WERI-Rb-1 (cell line): ENCODE results near the gene ABHD17B.

Experiments used
- DNase-seq: peaks from one replicate; pipeline ENCODE4 v3.0.0-alpha.2; 2020
- H3K27ac ChIP-seq: fragments of 250-450 bp; sonication (Bioruptor Pico); 2 replicates; pipeline ENCODE4 v1.5.1; 2020; ENCODE audit warnings: mild to moderate bottlenecking, moderate library complexity
- H3K27me3 ChIP-seq: fragments of 250-450 bp; sonication (Bioruptor Pico); 2 replicates; pipeline ENCODE4 v1.5.1; 2021; ENCODE audit warnings: mild to moderate bottlenecking, low read depth, moderate library complexity; ENCODE audit not compliant: insufficient read depth, severe bottlenecking
- H3K36me3 ChIP-seq: fragments of 250-450 bp; sonication (Bioruptor Pico); 2 replicates; pipeline ENCODE4 v1.5.1; 2020; ENCODE audit warnings: mild to moderate bottlenecking, moderate library complexity
- H3K4me3 ChIP-seq: 2 replicates; pipeline ENCODE4 v1.5.1; 2011; ENCODE audit warnings: low read depth, mild to moderate bottlenecking, control low read depth, low read length
- H3K9me3 ChIP-seq: fragments of 250-450 bp; sonication (Bioruptor Pico); 2 replicates; pipeline ENCODE4 v1.5.1; 2021; ENCODE audit warnings: mild to moderate bottlenecking, moderate library complexity; ENCODE audit not compliant: severe bottlenecking
- TF ChIP-seq, protein P1 (sequence below): IDR thresholded peaks from 2 replicates; pipeline ENCODE4 v1.5.1; 2011; ENCODE audit warnings: low read depth, mild to moderate bottlenecking, control low read depth, inconsistent platforms, low read length

Gene ABHD17B

GRCh38 chr9:71941060-71941568 lies 30.1 kb upstream of the ABHD17B start:
- H3K36me3 ChIP-seq = no peaks in the 10 kb centered on the region
- H3K27me3 ChIP-seq = no peaks in the 10 kb centered on the region
- TF ChIP-seq, protein P1, sequence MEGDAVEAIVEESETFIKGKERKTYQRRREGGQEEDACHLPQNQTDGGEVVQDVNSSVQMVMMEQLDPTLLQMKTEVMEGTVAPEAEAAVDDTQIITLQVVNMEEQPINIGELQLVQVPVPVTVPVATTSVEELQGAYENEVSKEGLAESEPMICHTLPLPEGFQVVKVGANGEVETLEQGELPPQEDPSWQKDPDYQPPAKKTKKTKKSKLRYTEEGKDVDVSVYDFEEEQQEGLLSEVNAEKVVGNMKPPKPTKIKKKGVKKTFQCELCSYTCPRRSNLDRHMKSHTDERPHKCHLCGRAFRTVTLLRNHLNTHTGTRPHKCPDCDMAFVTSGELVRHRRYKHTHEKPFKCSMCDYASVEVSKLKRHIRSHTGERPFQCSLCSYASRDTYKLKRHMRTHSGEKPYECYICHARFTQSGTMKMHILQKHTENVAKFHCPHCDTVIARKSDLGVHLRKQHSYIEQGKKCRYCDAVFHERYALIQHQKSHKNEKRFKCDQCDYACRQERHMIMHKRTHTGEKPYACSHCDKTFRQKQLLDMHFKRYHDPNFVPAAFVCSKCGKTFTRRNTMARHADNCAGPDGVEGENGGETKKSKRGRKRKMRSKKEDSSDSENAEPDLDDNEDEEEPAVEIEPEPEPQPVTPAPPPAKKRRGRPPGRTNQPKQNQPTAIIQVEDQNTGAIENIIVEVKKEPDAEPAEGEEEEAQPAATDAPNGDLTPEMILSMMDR = no peak
- no peak overlapping the region for H3K4me3 ChIP-seq
- no peak overlapping the region for H3K27ac ChIP-seq
- no peak for DNase-seq
- no peaks in the 10 kb centered on the region for H3K9me3 ChIP-seq

GRCh38 chr9:71937898-71938297 lies 26.9 kb upstream of the ABHD17B start:
- TF ChIP-seq, protein P1 = no peak
- no peak overlapping the region for H3K4me3 ChIP-seq
- no peaks in the 10 kb centered on the region for H3K9me3 ChIP-seq
- H3K36me3 ChIP-seq = no peaks in the 10 kb centered on the region
- no peaks in the 10 kb centered on the region for H3K27me3 ChIP-seq
- DNase-seq = no peak
- no peak overlapping the region for H3K27ac ChIP-seq

GRCh38 chr9:71937070-71937625 lies 26.2 kb upstream of the ABHD17B start:
- H3K4me3 ChIP-seq = no peak overlapping the region
- H3K36me3 ChIP-seq = no peaks in the 10 kb centered on the region
- H3K27me3 ChIP-seq = no peaks in the 10 kb centered on the region
- no peaks in the 10 kb centered on the region for H3K9me3 ChIP-seq
- DNase-seq = no peak
- H3K27ac ChIP-seq = no peak overlapping the region
- TF ChIP-seq, protein P1 = no peak

DNA sequence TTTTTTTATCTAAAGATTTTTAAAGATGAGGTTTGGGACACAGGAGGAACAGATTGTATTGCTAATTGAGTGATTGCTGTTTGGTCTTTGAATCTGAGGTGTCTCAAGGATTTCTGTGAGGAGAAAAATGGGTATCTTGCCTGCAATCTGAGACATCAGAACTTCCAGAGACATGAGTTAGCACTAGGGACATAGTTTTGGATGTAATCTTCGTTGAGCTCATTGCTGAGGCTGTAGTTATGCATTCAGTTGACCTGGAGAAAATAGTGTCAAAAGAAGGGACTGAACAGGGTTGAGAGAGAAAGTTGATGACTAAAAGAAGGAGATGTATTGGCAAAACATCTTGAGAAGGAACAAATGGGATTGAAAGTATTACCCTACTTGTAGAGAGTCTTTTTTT lies 25.1 kb upstream of the ABHD17B start:
- Histone ChIP-seq H3K27ac (no peak overlapping the region), H3K9me3 (no peaks in the 10 kb centered on the region), H3K36me3 (no peaks in the 10 kb centered on the region), H3K27me3 (no peaks in the 10 kb centered on the region), H3K4me3 (no peak overlapping the region)
- TF ChIP-seq, protein P1 = no peak
- DNase-seq = no peak

DNA sequence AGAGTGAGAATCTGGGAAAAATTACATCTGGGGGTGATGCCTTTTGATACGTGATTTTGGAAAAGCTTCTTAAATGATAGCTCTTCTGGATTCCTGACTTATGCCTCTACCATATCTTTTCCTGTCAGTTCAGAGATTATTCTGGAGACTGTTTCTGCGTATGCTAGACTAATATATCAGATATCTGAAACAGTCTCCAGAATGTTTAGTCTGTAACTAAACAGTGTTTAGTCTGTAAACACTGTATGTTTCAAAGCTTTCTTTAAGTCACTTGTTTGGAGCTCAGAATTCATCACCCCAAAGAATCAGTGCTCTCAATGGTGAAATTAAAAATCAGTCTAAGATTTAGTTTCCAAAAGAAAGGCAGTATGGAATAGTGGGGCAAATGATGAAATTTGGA lies 20.2 kb upstream of the ABHD17B start:
- no peaks in the 10 kb centered on the region for H3K36me3 ChIP-seq
- no peak for DNase-seq
- H3K4me3 ChIP-seq = no peak overlapping the region
- no peak overlapping the region for H3K27ac ChIP-seq
- TF ChIP-seq, protein P1 = no peak
- no peaks in the 10 kb centered on the region for H3K9me3 ChIP-seq
- no peaks in the 10 kb centered on the region for H3K27me3 ChIP-seq
